ENCODE results near the gene RRBP1. TPM values are rescaled to one million over a fixed set of nuclear protein-coding genes. Genes with fewer than 3 reads are reported as not detected.
A peak's percentile ranks its signal among the peaks of the same experiment; 100 is the strongest.
"Not testable (repeated sequence)": the region's sequence is repeated elsewhere in the genome, so short reads cannot be mapped to it uniquely, and the experiment has no call there.

The RRBP1 gene
- total RNA-seq, 1 experiment from 2014 or later, result 79.2 TPM

DNA sequence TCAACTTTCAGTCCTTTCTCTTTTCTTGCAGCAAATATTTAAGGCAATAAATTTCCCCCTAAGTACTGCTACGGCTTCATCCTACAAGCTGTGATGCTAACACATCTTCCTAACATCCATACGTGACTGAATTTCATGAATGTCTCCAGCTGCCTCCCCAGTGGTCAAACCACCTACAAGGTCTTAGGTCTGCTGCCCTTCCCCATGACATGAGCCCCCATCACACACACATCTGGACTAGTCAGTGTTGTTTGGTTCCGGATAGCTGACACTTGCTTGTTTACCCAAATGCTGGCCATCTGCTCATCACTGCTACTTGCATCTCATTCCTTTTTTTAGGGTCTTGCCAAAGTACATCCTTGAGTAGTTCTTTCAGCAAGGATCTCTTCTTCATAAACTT is 14.6 kb downstream of the RRBP1 start:
- H3K27me3 ChIP-seq (ENCODE audit: control insufficient read depth, insufficient read depth, low read length), result no peaks in the 10 kb centered on the region
- H3K4me3 ChIP-seq (ENCODE audit: insufficient read depth, low read depth, low read length), result no peak overlapping the region
- DNase-seq, result no peak
- no peaks in the 10 kb centered on the region for H3K36me3 ChIP-seq (replicated peaks; ENCODE audit: control insufficient read depth, insufficient read depth, low read length)

DNA sequence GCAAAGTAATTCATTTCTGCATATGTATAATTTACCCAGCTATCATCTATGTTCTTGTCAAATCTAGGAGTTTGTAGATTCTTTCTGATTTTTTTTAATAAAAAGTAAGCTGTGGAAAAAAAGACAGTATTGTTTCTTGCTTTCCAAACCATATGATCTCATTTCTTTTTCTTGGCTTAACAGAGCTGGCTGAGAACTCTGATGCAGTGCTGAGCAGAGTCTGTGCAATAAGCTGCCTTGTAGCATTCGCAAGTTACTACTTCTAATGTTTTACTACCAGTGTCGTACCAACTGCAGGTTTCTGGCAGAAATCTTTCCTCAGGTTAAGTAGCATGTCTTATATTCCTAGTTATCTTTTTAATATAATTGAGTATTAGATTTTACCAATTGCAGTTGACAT is 15.6 kb downstream of the RRBP1 start:
- DNase-seq, result no peak
- Histone ChIP-seq H3K27me3 (ENCODE audit: control insufficient read depth, insufficient read depth, low read length) (no peaks in the 10 kb centered on the region), H3K4me3 (ENCODE audit: insufficient read depth, low read depth, low read length) (no peak overlapping the region), H3K36me3 (replicated peaks; ENCODE audit: control insufficient read depth, insufficient read depth, low read length) (no peaks in the 10 kb centered on the region)

DNA sequence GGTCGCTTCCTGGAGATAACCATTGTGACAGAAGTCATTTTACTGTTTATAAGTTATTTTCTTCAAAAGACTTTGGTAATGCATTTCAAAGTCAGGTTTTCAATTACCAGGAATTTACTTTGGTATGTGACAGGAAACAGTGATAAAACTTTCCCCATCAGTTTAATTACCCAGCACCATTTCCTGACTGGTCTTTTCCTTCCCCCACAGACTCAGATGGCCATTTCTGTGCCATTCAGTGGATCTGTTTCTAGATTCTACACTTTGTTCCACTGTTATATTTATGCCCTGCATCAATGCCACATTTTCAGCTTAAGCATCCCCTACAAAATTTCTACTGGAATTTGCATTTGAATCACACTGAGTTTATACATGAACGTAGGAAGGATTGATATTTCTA is 16.3 kb downstream of the RRBP1 start:
- no peaks in the 10 kb centered on the region for H3K36me3 ChIP-seq (replicated peaks; ENCODE audit: control insufficient read depth, insufficient read depth, low read length)
- no peaks in the 10 kb centered on the region for H3K27me3 ChIP-seq (ENCODE audit: control insufficient read depth, insufficient read depth, low read length)
- no peak for DNase-seq
- no peak overlapping the region for H3K4me3 ChIP-seq (ENCODE audit: insufficient read depth, low read depth, low read length)

DNA sequence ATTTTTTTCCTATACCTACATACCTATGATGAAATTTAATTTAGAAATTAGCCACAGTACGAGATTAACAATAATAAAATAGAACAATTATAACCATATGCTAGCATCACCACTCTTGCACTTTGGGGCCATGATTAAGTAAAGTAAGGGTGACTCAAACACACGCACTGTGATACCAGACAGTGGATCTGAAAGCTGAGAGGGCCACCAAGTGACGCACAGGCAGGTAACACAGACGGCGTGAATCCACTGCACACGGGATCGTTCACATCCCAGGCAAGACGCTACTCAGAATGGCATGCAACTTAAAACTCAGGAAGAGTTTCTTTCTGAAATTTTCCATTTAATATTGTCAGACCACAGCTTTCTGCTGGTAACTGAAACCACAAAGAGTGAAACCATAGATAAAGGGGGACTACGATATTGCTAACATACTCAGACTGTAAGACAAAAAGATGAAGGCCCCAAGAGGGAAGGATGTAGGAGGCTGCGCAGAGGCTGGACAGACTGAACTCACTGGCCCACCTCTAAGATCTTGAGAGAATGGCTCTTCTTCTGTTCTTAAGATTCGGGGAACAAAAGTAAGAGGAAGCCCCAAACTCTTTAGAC is 17.9 kb downstream of the RRBP1 start:
- Histone ChIP-seq H3K27me3 (ENCODE audit: control insufficient read depth, insufficient read depth, low read length) (no peaks in the 10 kb centered on the region), H3K36me3 (replicated peaks; ENCODE audit: control insufficient read depth, insufficient read depth, low read length) (no peaks in the 10 kb centered on the region; the same call in 1 of the 2 replicates), H3K4me3 (ENCODE audit: insufficient read depth, low read depth, low read length) (no peak overlapping the region)
- no peak for DNase-seq

DNA sequence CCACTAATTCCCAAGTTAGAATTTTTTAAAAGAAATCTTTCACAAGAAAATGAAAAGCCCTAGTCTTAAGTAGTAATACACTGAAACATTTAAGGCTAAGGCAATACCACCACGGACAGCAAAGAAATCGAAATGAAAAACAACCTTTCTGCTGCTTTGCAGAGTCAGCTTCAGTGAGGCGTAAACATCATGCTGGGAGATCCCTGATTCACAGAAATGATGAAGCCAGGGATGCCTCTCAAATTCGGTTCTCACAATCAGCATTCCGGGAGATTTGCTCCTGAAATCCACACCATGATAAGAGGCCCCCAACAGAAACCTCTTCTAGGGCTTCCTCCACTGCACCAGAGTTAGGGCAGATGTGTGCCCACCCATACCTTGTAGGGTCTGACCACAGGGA is 18.6 kb downstream of the RRBP1 start:
- DNase-seq, result peak; percentile 52
- H3K4me3 ChIP-seq (ENCODE audit: insufficient read depth, low read depth, low read length), result no peak overlapping the region
- H3K27me3 ChIP-seq (ENCODE audit: control insufficient read depth, insufficient read depth, low read length), result no peaks in the 10 kb centered on the region
- peaks cover 3% of the 10 kb centered on the region for H3K36me3 ChIP-seq (replicated peaks; ENCODE audit: control insufficient read depth, insufficient read depth, low read length)

DNA sequence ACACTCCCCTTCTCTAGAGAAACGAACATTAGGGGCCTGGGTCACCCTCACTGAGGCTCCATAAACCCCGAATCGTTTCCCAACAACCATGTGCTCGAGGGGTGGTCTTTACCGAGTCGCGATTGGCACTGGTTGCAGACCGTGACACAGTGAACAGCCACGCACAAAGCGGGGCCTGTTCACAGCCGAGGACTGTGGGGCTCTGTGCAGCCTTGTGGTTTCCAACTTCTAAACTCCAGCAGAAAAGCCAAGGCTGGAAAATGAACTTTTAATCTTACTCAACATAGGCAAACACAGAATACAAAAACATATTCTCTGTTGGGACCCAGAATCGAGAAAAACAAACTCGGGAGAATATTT is 19.0 kb downstream of the RRBP1 start:
- no peak for DNase-seq
- H3K27me3 ChIP-seq (ENCODE audit: control insufficient read depth, insufficient read depth, low read length), result no peaks in the 10 kb centered on the region
- H3K4me3 ChIP-seq (ENCODE audit: insufficient read depth, low read depth, low read length), result no peak overlapping the region
- peaks cover 7% of the 10 kb centered on the region for H3K36me3 ChIP-seq (replicated peaks; ENCODE audit: control insufficient read depth, insufficient read depth, low read length)

DNA sequence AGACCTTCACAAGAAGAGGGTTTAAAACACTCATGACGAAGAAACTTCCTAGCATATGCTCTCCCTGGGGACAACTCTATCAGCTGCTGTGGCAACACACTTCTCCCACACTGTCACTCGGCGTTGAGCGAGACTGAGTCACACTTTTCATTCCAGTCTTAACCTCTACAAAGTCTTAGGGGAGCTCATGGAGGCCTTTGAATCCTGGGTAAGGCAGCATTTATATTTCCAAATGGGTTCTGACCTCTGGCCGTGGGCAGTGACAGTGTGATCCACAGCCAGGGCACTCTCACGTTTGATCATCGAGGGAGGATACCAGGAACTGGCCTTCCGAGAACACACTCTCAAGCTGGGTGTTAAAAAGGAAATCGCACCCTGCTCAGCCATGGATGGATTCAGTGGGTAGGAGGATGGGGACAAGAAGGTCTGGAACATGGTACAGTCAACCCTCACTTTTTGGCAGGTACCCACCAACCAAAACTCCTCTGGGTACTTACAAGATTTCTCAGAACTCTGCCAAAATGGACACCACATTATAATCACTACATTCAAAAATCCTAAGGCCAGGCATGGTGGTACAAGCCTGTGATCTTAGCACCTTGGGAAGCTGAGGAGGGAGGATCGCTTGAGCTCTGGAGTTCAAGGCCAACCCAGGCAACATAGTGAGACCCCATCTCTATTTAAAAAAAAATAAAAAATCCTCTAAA is 19.6 kb downstream of the RRBP1 start:
- no peaks in the 10 kb centered on the region for H3K27me3 ChIP-seq (ENCODE audit: control insufficient read depth, insufficient read depth, low read length)
- H3K4me3 ChIP-seq (ENCODE audit: insufficient read depth, low read depth, low read length), result no peak overlapping the region
- H3K36me3 ChIP-seq (replicated peaks; ENCODE audit: control insufficient read depth, insufficient read depth, low read length), result peaks cover 13% of the 10 kb centered on the region
- DNase-seq, result no peak

DNA sequence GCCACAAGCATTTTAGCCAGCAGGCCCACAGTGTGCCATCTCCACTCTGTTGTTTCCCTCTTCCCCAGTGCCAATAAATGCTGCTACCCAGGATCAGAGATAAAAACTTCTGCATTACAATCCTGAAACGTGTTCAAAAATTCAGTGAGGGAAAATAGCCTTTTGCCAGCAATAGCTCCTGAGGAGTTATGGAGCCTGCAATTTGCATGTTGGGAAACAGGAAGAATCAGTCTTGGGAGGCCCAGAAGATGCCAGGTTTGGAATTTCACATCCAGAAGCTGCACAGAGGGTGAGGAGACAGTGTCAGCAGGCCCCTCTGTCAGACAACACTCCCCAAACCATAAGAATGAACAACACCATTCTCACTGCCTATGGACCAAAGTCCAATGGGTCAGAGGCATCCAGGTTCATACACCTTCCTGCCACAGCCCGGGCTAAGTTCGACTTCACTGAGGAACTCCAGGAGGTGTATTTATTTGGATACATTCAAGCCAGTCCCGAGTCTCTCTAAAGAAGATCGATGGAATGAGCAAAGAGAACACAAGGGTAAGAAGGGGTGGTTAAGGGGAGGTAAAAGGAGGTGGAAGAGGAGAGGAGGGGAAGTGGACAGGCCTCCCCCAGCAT is 20.8 kb downstream of the RRBP1 start:
- Histone ChIP-seq H3K4me3 (ENCODE audit: insufficient read depth, low read depth, low read length) (no peak overlapping the region), H3K36me3 (replicated peaks; ENCODE audit: control insufficient read depth, insufficient read depth, low read length) (peaks cover 13% of the 10 kb centered on the region), H3K27me3 (ENCODE audit: control insufficient read depth, insufficient read depth, low read length) (no peaks in the 10 kb centered on the region)
- no peak for DNase-seq

DNA sequence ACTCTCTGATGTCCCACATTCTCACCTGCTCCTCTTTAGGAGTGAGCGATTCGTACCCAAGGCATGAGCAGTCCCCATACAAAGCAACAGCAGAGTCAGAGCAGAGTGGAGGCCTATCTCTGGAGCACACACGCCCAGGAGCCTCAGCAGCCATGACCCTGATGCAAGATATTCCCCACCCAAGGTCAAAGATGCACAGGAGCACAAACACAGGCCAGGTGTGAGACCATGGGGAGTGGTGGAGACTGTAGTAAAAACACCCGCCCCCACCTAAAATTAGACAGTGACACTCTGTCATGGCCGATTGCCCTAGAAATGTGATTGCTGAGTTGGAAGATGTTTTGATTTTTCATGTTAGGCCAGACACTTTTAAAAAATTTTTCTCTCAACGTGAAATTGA is 21.4 kb downstream of the RRBP1 start:
- Histone ChIP-seq H3K27me3 (ENCODE audit: control insufficient read depth, insufficient read depth, low read length) (no peaks in the 10 kb centered on the region), H3K4me3 (ENCODE audit: insufficient read depth, low read depth, low read length) (no peak overlapping the region), H3K36me3 (replicated peaks; ENCODE audit: control insufficient read depth, insufficient read depth, low read length) (peaks cover 13% of the 10 kb centered on the region)
- DNase-seq, result no peak

DNA sequence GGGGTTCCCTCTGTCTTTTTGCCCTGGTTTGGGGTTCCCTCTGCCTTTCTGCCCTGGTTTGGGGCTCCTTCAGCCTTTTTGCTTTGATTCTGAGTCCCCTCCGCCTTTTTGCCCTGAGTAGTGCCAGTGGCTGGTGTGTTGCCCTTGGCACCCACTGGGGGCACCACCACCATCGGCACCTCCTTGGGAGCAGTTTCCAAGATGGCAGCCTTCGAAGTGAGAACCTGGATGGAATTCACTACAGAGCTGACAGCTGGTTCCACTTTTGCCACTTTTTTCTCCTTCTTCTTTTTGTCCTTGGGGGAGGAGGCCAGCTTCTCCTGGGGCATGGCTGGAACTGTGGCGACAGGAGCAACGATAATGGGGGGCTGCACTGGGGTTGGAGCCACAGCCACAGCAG is 22.2 kb downstream of the RRBP1 start:
- H3K36me3 ChIP-seq (replicated peaks; ENCODE audit: control insufficient read depth, insufficient read depth, low read length), result peaks cover 13% of the 10 kb centered on the region
- no peak overlapping the region for H3K4me3 ChIP-seq (ENCODE audit: insufficient read depth, low read depth, low read length)
- DNase-seq, result no peak
- no peaks in the 10 kb centered on the region for H3K27me3 ChIP-seq (ENCODE audit: control insufficient read depth, insufficient read depth, low read length)

DNA sequence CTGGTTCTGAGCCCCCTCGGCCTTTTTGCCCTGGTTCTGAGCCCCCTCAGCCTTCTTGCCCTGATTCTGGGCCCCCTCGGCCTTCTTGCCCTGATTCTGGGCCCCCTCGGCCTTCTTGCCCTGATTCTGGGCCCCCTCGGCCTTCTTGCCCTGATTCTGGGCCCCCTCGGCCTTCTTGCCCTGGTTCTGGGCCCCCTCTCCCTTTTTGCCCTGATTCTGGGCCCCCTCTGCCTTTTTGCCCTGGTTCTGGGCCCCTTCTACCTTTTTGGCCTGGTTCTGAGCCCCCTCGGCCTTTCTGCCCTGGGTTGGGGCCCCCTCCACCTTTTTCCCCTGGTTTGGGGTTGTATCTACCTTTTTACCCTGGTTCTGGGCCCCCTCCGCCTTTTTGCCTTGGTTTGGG is 22.7 kb downstream of the RRBP1 start:
- H3K4me3 ChIP-seq (ENCODE audit: insufficient read depth, low read depth, low read length); H3K27me3 ChIP-seq (ENCODE audit: control insufficient read depth, insufficient read depth, low read length); DNase-seq: not testable (repeated sequence)
- peaks cover 13% of the 10 kb centered on the region for H3K36me3 ChIP-seq (replicated peaks; ENCODE audit: control insufficient read depth, insufficient read depth, low read length)

DNA sequence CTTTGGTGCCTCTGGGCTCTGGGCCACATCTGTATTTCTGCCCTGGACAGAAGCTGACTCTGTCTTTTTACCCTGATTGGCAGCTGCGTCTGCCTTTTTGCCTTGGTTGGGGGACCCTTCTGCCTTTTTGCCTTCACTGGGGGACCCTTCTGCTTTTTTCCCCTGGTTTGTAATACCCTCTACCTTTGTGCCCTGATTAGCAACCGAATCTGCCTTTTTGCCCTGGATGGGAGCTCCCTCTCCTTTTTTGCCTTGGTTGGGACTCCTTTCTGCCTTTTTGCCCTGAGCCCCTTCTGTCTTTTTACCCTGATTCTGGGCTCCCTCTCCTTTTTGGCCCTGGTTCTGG is 23.4 kb downstream of the RRBP1 start:
- Histone ChIP-seq H3K4me3 (ENCODE audit: insufficient read depth, low read depth, low read length) (no peak overlapping the region), H3K36me3 (replicated peaks; ENCODE audit: control insufficient read depth, insufficient read depth, low read length) (peaks cover 13% of the 10 kb centered on the region), H3K27me3 (ENCODE audit: control insufficient read depth, insufficient read depth, low read length) (no peaks in the 10 kb centered on the region)
- DNase-seq, result no peak

DNA sequence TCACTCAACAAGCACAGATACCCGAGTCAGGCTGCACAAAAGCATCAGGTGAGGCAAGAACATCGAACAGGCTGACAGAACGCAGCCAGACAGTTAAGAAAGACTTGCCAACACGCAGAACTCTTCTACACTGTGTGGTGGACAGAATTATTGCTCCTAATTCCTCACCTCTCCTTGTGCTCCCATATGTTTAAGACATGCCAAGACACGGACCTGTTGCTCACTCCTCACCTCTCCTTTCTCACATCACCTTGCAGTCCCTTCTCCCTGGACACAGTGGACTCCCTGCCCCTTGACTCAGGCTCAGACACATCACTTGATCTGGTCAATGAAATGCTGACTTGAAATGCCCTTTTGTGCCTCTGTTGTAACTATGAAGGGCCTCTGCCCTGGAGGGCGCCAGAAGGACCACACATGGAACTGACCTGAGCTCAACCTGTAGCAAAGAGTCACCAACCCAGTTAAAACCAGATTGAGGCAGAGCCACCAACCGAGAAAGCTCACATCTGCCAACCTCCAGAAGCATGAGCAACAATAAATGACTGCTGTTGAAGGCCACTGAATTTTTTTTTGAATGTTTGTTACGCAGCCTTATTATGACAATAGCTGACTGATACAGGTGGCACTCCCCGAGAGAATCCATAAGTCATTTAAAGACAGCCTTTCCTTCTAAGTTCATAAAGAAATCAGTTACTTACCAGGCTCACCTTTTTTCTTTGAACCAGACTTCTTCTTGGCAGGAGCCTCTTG is 24.0 kb downstream of the RRBP1 start:
- DNase-seq, result no peak
- H3K27me3 ChIP-seq (ENCODE audit: control insufficient read depth, insufficient read depth, low read length), result no peaks in the 10 kb centered on the region
- peaks cover 13% of the 10 kb centered on the region for H3K36me3 ChIP-seq (replicated peaks; ENCODE audit: control insufficient read depth, insufficient read depth, low read length)
- no peak overlapping the region for H3K4me3 ChIP-seq (ENCODE audit: insufficient read depth, low read depth, low read length)

DNA sequence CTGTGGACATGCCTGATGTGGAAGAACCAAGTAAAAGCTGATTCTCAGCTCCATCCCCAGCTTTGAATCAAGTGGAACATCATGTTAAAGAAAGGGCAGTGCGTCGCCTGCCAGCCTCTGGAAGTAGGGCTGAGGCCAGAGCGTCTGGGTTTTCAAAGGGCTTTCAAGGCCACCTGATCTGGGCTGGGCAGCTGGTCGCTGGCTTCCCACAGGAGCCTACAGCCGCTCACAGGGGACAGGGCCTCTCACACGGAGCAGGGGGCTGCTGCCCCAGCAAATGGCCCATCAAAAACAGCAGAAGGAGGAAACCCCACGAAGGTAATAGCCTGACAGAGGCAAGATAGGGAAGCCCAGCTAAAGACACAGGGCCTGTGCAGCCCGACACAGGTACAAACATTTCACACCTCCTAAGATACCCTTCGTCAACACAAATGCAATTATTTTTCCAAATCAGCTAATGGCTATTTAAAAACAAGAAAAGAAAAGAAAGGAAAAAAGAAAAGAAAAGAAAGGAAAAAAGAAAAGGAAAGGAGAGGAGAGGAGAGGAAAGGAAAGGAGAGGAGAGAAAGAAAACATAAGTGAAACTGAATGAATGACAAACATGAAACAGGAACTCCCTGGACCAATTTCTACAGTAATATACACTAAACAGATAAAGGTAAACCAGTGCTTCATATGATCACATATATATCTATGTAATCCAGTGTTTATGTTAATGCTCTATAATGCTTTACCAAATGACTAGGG is 24.8 kb downstream of the RRBP1 start:
- H3K27me3 ChIP-seq (ENCODE audit: control insufficient read depth, insufficient read depth, low read length), result no peaks in the 10 kb centered on the region
- no peak overlapping the region for H3K4me3 ChIP-seq (ENCODE audit: insufficient read depth, low read depth, low read length)
- DNase-seq, result peak; percentile 47
- H3K36me3 ChIP-seq (replicated peaks; ENCODE audit: control insufficient read depth, insufficient read depth, low read length), result peaks cover 13% of the 10 kb centered on the region
